ENCODE results near the gene NCEH1. TPM values are rescaled to one million over a fixed set of nuclear protein-coding genes. Genes with fewer than 3 reads are reported as not detected.

Gene NCEH1
- total and polyA plus RNA-seq, 12 donors, result 8.7 to 66.4 (median 50.9) TPM

DNA sequence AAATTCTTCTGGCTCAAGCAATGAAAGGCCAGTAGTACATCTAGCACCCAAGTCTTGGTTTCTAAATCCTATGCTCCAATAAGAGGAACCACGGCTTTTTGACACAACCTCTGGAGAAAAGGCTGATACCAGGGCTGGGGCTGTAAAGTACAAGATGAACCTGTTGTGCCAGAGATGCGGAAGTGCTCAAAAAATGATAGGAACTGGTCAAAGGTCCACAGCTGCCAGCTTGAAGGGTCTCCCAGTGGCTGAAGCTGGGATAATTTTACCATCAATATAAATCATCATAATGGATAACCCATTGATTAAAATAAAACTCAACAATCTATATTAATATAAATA lies 558 bp upstream of the NCEH1 start:
- ATAC-seq (peak in 1 of 8 donors; percentile 5), DNase-seq (no peak)
- Histone ChIP-seq H3K4me3 (peak overlapping the region in 9 of 10 donors; percentile 59 to 99 (median 89)), H3K9me3 (no peaks in the 10 kb centered on the region), H3K36me3 (no peaks in the 10 kb centered on the region), H3K4me1 (peaks cover 0 to 54% (median 21%) of the 10 kb centered on the region in 9 donors), H3K27me3 (no peaks in the 10 kb centered on the region), H3K27ac (peak overlapping the region in 9 of 10 donors; percentile 80 to 96 (median 90))
- intact Hi-C loops (cut with DNase I), result loop anchor here in 7 of 10 donors (1.0 to 5.0 kb wide), 6 partner anchors 34 to 39 kb away; partner anchors contain the start of gene ECT2 (in 2 of the 7)
- WGBS, 2 donors, result 28 to 32% methylated on average over 2 of the region's 2 CpGs
- TF ChIP-seq, protein P1, sequence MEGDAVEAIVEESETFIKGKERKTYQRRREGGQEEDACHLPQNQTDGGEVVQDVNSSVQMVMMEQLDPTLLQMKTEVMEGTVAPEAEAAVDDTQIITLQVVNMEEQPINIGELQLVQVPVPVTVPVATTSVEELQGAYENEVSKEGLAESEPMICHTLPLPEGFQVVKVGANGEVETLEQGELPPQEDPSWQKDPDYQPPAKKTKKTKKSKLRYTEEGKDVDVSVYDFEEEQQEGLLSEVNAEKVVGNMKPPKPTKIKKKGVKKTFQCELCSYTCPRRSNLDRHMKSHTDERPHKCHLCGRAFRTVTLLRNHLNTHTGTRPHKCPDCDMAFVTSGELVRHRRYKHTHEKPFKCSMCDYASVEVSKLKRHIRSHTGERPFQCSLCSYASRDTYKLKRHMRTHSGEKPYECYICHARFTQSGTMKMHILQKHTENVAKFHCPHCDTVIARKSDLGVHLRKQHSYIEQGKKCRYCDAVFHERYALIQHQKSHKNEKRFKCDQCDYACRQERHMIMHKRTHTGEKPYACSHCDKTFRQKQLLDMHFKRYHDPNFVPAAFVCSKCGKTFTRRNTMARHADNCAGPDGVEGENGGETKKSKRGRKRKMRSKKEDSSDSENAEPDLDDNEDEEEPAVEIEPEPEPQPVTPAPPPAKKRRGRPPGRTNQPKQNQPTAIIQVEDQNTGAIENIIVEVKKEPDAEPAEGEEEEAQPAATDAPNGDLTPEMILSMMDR (IDR thresholded peaks at IDR 0.05), result no peak

DNA sequence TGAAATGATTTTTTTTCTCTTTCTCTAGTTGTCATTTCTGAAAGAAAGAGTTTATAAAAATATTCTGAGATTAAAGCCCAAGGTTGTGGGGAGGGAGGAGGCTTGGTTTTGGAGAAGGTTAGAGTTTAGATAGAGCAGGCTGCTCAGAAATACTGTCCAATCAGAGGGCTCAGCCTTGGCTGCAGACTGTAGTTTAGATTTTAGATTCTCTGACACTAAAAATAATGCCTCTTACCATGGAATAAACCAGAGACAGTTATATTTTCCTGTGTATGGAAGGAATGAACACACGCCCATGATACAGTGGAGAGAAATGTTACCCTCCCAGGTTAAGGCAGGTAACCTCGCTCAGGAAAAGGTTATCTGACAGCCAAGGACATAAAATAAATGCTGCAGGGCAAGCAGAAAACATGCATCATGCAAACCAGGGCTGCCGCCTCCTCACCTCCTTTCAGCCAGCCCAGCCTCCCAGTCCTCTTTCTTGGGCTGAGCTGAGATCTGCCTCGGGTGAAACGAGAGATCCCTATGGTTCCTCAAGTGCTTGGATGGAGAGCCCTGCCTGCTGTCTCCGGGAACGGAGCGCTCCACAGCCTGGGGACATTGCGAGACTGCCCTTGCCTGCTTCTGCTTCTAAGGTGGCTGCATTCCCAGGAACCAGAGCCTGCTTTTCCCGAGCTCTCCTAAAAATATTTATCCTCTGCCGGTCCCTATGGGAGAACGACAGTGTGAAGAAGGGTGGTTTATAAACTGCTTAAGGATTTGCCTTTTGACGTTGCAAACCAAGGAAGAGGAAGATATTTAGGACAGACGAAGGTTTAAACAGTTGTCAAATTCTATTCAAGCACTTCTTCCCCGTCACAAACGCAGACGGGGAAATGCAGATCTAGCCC lies 848 bp downstream of the NCEH1 start:
- H3K36me3 ChIP-seq, result no peaks in the 10 kb centered on the region
- intact Hi-C loops (cut with DNase I), result loop anchor here in 7 of 10 donors (1.0 to 5.0 kb wide), 6 partner anchors 33 to 41 kb away; partner anchors contain the start of gene ECT2 (in 1 of the 7)
- H3K27me3 ChIP-seq, result no peaks in the 10 kb centered on the region
- WGBS, 2 donors, result 2 to 3% methylated on average over 17 of the region's 17 CpGs
- peak overlapping the region; percentile 76 to 96 (median 90) for H3K27ac ChIP-seq
- H3K9me3 ChIP-seq, result no peaks in the 10 kb centered on the region
- H3K4me3 ChIP-seq, result peak overlapping the region; percentile 59 to 99 (median 87)
- ATAC-seq (peak; percentile 44 to 72 (median 58)), DNase-seq (peak; percentile 31 to 39)
- H3K4me1 ChIP-seq, result peaks cover 0 to 46% (median 21%) of the 10 kb centered on the region in 9 donors
- TF ChIP-seq, protein P1 (IDR thresholded peaks at IDR 0.05), result no peak

DNA sequence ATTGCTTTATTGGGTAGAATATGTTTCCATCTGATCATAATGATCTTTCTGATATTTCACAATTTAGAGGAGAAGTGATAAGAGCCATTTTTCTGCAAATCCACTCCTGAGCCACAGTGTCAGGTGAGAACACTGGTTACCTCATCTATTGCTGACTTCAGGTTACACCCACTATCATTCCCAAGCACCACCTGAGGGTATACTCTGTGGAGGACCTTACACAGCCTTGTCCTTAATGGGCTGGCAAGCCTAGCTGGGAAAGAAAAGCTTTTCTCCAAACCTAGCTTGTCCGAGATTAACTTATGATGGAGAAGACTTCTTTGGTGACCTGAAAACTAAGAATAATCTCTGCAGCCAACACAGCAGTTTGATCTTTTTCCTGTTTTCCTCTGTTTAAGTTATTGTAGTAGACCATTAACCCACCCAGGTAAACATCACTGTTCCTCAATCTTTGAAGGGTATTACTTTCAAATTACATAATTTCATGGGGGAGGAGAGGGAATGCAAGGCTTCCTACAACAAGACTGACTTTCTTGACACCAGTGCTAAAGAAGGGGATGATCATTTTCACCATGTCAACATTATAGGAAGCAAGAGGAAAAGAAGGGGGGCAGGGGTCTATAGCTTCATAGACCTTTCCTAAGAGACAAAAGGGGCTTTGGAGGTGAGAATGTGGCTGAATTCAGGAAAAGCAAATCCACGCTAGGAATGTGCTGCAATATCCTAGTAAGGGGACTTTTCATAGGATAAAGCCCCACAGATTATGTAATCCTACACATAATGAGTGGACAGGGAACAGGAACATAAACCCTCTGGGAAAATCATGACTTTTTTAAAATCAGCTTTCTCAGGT lies 1.7 kb downstream of the NCEH1 start:
- Histone ChIP-seq H3K27me3 (no peaks in the 10 kb centered on the region), H3K36me3 (no peaks in the 10 kb centered on the region), H3K4me3 (peak overlapping the region in 9 of 10 donors; percentile 59 to 99 (median 89)), H3K9me3 (no peaks in the 10 kb centered on the region), H3K4me1 (peaks cover 0 to 46% (median 21%) of the 10 kb centered on the region in 9 donors), H3K27ac (peak overlapping the region; percentile 76 to 96 (median 90))
- 64 to 71% methylated on average over 2 of the region's 2 CpGs for WGBS, 2 donors
- intact Hi-C loops (cut with DNase I), result loop anchor here in 1 of 10 donors (1.0 kb wide), 1 partner anchor 33 kb away; no protein-coding TSS in a partner anchor
- ATAC-seq, result no peak
- TF ChIP-seq, protein P1 (IDR thresholded peaks at IDR 0.05), result no peak
- DNase-seq, result no peak

GRCh38 chr3:172707967-172708366 lies 2.9 kb downstream of the NCEH1 start:
- H3K9me3 ChIP-seq, result no peaks in the 10 kb centered on the region
- intact Hi-C loops (cut with DNase I), result no loop called here
- peaks cover 0 to 46% (median 21%) of the 10 kb centered on the region in 9 donors for H3K4me1 ChIP-seq
- ATAC-seq (no peak), DNase-seq (no peak)
- peak overlapping the region in 1 of 10 donors; percentile 99 for H3K4me3 ChIP-seq
- no peaks in the 10 kb centered on the region for H3K36me3 ChIP-seq
- WGBS, 2 donors, result 42 to 58% methylated on average over 1 of the region's 1 CpG
- TF ChIP-seq, protein P1 (IDR thresholded peaks at IDR 0.05), result no peak
- H3K27me3 ChIP-seq, result no peaks in the 10 kb centered on the region
- H3K27ac ChIP-seq, result no peak overlapping the region

Data from heart right ventricle (tissue), 16 donors.